Activated CD4-positive, CD25-positive, alpha-beta regulatory T cell treated with anti-CD3 and anti-CD28 coated beads, Interleukin-2, amount 50 U/mL, for 16 hours (primary cell): ENCODE measurements around the gene CYB5R4.
A peak's percentile ranks its signal among the peaks of the same experiment; 100 is the strongest.

Experiments used
- DNase-seq: peaks from one replicate; pipeline ENCODE4 v3.0.0-alpha.2; 2020; ENCODE audit warnings: low read depth, low spot score

The CYB5R4 gene

GRCh38 chr6:83859410-83860358 lies at the start of gene CYB5R4:
TSS of gene CYB5R4 (plus strand) at chr6:83859689. CDS start at chr6:83859783, 94 bp downstream.
- DNase-seq = peak; percentile 82

DNA sequence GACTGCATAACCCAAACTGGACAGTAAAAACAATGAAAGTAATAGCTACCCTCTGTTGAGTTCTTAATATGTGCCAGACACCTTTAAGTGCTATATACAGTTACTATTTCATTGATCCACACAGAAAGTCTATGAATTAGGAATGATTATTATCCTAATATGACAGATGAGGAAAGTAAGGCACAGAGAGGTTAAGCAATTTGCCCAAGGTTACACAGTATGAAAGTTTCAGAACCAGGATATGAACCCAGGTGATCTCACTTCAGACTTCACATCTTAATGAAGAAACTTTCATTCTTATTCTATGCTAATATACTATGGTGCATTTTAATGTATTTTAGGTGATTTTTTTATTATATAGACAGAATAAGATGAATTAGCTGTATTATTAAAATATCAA lies 46.9 kb upstream of the CYB5R4 start:
- no peak for DNase-seq

DNA sequence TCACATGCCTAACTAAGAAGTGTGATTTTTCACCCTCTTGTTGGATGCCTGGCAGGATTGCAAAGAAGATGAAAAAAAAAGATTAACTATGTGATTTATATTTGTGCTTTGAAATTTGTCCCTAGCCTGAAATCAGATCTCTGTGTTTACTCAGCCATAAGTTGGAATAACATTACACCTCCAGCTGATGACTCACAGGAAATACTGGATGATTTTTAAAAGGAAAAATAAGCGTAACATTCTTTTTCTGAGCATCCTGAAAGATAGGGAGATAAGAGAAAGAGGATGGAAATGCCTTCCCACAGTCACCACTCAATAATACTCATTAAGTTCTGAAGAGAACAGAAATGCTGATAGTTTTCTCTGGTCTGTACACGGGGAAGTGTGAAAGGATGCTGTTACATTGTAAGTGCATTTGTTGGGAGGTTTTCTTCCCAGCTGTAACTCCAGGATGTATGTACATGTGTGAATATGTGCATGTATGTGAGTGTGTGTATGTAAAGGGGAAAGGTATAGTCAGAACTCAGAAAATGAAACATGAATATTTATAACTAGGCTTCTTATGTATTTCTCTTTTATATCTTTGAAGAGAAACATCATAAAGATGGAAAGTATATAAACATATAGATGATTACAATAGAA lies 43.7 kb upstream of the CYB5R4 start:
- DNase-seq = no peak

DNA sequence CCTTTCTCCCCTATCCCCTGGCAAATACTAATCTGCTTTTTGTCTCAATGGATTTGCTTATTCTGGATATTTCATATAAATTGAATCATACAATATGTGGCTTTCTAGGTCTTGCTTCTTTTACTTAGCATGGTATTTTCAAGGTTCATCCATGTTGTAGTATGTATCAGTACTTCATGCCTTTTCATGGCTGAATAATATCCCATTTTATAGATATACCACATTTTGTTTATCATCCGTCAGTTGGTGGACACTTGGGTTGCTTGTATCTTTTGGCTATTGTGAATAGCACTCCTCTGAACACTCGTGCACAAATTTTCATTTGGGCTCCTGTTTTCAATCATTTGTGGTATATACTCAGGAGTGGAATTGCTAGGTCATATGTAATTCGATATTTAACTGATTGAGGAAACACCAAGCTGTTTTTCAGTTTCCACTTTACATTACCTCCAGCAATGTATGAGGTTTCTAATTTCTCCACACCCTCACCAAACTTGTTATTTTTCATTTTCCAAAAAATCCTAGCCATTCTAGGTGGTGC lies 36.8 kb upstream of the CYB5R4 start:
- DNase-seq = no peak

GRCh38 chr6:83824388-83824801 lies 35.1 kb upstream of the CYB5R4 start:
- DNase-seq = no peak

DNA sequence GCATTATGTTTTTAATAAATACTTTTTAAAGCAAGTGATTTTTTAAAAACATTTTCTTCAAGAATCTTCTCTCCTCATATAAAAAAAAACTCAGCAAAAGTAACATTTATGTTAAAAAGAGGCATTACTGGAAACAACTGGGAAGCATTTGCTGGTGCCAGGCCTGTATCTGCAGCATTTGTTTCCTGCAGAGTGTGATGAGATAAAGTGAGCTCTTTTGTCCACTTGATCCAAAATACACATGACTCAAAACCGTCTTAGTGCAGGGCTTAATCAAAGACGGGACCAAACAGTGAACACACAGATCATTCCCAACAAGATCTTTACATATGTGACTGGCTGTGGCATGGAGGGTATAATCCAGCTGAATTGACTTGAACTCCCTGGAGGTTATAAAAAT lies 34.7 kb upstream of the CYB5R4 start:
- no peak for DNase-seq

DNA sequence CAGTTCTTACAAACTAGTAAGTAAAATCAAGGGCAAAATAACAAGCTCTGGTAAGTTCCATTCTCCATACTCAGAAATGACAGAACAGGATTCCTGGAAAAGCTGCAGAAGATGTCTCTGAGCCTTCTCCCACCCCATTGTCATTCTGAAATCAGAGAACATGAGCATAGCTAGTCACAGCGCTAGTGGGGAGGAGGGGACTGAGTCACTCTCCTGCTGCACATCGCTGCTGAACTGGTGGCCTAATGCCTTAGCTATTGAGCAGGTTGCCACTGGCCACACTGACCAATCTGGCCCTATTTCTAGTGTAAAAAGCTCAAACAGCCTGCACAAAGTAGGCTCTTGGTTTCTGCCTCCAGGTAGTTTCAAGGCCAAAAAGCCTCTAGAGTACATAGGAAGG lies 32.4 kb upstream of the CYB5R4 start:
- no peak for DNase-seq

- no peak for DNase-seq
Observed at GRCh38 chr6:83838727-83839126, 20.8 kb upstream of the CYB5R4 start.

DNA sequence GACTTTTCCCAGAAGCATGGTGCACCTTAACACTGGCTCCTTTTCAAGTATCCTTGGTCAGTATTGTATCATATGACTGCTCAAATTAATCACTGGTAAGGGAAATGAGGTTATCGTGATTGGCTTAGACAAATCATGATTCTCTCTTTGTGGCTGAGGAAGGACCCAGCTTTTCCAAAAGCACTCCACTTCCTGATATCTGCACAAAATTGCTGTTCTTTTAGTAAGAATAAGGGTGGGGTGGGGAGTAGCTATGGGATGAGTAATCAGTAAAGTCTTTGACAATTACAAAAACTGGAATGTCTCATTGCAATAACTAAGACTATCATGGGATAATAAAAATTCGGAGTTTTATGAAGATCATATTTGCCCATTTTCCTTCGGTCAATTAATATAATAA lies 15.3 kb upstream of the CYB5R4 start:
- no peak for DNase-seq

GRCh38 chr6:83846291-83846690 lies 13.2 kb upstream of the CYB5R4 start:
- DNase-seq = no peak

DNA sequence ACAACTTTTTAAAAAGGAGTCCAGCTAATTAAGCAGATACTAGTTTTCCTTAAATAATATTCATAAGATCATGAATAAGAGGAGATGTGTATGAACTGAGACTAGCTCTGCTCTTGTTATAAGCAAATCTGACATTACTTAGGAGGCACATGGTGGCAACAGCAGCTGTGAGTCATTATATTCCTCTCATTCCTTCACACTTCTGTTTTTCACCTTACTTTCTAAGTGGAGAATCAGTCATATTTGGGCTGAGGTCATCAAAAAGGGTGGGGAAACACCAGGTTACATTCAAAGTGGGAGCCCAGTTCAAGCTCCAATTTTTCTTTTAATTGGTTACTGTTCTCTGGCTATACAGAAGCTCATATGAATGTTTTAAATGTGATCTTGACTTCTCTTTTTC lies 12.3 kb upstream of the CYB5R4 start:
- no peak for DNase-seq

GRCh38 chr6:83849127-83849526 lies 10.4 kb upstream of the CYB5R4 start:
- no peak for DNase-seq

DNA sequence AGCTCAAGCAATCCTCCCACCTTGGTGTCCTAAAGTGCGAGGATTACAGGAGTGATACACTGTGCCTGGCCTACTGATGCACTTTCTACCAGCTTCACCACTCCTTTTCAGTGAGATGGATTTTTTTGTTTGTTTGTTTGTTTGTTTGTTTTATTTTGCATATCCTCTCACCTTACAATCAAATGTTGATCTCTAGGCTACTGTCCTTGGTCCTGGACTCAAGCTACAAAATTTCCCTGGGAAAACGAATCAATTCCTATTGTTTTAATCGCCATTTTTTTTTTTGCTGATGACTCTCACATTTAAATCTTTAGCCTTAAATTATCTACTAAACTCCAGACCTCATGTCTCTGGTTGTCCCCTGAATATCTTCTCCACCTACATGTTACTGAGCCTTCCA lies 9.9 kb upstream of the CYB5R4 start:
- DNase-seq = no peak

- DNase-seq = no peak
Observed at GRCh38 chr6:83852528-83853177, 6.8 kb upstream of the CYB5R4 start.

GRCh38 chr6:83853178-83854000 lies 6.1 kb upstream of the CYB5R4 start, which contains the start of gene RIPPLY2:
TSS of gene RIPPLY2 (plus strand) at chr6:83853360. CDS start at chr6:83853417, 57 bp downstream.
- no peak for DNase-seq

- no peak for DNase-seq
Observed at GRCh38 chr6:83854001-83854501, 5.4 kb upstream of the CYB5R4 start.

GRCh38 chr6:83854766-83855165 lies 4.7 kb upstream of the CYB5R4 start:
- DNase-seq = no peak

DNA sequence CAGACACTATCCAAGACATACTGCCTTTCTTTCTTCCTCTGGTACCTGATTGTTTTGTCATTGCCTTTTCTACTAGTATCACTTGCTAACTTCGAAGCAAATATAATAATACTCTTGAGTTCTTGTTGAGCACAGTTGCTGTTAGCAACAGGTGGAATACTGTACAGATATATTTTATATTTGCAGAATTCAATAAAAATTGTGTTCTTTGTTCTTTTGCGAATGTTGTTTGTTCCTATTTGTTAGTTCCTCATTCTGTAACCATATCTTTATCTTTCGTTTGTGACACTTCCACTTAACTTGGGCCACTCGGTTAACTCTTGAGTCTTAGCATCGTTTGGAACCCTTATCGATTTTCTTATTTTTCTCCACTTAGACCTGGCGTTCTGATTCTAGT lies 868 bp downstream of the CYB5R4 start:
- no peak for DNase-seq

DNA sequence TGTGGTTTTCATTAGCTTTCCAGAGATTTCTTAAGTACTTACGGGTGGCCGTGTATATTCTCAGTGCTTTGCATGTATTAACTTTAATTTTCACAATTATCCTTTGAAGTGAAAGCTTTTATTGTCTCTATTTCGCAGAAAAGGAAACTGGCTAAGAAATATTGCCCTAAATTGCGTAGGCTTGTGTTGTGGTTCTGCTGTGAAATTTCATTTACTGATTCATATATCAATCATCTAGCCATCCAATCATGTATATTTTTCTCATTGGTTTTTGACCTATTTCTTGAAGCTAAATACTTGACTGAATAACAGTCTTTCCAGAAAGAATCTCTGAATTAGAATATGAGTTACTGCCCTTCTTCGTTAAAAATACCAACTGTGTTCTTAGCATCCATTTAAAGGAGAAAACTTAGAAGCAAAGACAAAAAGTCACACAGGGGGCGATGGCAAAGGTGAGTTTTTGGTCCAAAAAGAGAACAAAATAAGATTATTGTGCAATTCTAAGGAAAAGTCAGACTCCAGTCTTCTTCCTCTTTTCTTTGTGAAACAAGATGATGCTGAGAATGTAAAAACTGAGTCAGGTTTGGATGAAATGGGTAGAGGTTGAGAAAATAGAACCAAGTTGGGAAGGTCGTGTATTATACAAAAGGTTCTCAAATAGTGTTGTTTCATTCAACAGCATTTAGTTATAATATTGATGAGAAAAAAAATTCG lies 1.4 kb downstream of the CYB5R4 start:
- DNase-seq = no peak

DNA sequence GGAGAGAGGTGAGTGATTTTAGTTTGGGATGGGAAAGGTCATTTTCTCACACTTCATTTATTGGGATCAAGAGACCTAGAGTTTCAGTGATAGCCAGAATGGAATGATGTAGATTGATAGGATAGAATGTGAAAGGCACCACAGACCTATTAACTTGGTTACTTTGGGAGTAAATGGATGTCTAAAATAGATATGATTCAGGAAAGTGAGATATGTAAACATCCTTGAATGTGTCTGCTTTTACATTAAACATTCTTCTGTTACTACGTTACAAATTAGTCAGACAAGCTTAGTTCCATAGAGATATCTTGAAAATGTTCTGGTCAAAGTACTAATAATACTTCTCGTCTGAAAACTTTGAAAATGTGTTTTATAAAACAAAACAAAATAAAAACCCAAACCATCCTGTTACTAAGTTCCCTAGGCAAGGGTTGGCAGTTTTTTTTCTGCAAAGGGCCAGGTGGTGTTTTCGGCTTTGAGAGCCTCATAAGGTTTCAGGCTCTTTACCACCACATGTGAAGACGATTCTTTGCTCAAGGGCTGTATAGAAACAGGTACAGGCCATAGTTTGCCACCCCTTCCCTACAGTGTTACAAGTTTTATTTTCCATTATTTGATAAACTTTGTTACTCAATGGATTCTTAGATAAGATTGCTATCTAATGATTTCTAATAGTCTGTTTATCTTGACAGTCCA lies 3.4 kb downstream of the CYB5R4 start:
- DNase-seq = no peak
